AG09319 (cell line): ENCODE data around the gene TNFRSF13B.
"Not testable (repeated sequence)": the region's sequence is repeated elsewhere in the genome, so short reads cannot be mapped to it uniquely, and the experiment has no call there.

Experiments used
- DNase-seq: peaks from one replicate; pipeline ENCODE4 v3.0.0-alpha.2; 2010; ENCODE audit warnings: low read depth; ENCODE audit errors: extremely low read depth
- TF ChIP-seq, protein P1 (sequence below): IDR thresholded peaks from 2 replicates; pipeline ENCODE4 v1.5.1; 2011; ENCODE audit warnings: low read depth, mild to moderate bottlenecking, inconsistent platforms, low read length, moderate library complexity

Gene TNFRSF13B

GRCh38 chr17:16911141-16911937, 60.6 kb downstream of the TNFRSF13B start:
- TF ChIP-seq, protein P1, sequence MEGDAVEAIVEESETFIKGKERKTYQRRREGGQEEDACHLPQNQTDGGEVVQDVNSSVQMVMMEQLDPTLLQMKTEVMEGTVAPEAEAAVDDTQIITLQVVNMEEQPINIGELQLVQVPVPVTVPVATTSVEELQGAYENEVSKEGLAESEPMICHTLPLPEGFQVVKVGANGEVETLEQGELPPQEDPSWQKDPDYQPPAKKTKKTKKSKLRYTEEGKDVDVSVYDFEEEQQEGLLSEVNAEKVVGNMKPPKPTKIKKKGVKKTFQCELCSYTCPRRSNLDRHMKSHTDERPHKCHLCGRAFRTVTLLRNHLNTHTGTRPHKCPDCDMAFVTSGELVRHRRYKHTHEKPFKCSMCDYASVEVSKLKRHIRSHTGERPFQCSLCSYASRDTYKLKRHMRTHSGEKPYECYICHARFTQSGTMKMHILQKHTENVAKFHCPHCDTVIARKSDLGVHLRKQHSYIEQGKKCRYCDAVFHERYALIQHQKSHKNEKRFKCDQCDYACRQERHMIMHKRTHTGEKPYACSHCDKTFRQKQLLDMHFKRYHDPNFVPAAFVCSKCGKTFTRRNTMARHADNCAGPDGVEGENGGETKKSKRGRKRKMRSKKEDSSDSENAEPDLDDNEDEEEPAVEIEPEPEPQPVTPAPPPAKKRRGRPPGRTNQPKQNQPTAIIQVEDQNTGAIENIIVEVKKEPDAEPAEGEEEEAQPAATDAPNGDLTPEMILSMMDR = no peak
- no peak for DNase-seq

GRCh38 chr17:16910341-16910740, 61.6 kb downstream of the TNFRSF13B start:
- no peak for DNase-seq
- TF ChIP-seq, protein P1 = no peak

- TF ChIP-seq, protein P1 = no peak
- no peak for DNase-seq
Observed at GRCh38 chr17:16909472-16910246, 62.3 kb downstream of the TNFRSF13B start.

- no peak for DNase-seq
- TF ChIP-seq, protein P1 = no peak
Observed at GRCh38 chr17:16908273-16908672, 63.6 kb downstream of the TNFRSF13B start.

GRCh38 chr17:16906680-16907079, 65.2 kb downstream of the TNFRSF13B start:
- no peak for DNase-seq
- TF ChIP-seq, protein P1 = no peak

- DNase-seq = peak; percentile 82
- TF ChIP-seq, protein P1 = no peak
Observed at GRCh38 chr17:16905593-16906191, 66.2 kb downstream of the TNFRSF13B start.

- DNase-seq = not testable (repeated sequence)
Observed at GRCh38 chr17:16903070-16903469, 68.8 kb downstream of the TNFRSF13B start.
